Measurements from ENCODE around the gene RPTOR. TPM values are rescaled to one million over a fixed set of nuclear protein-coding genes. Genes with fewer than 3 reads are reported as not detected.

The RPTOR gene
- total RNA-seq, 1 experiment from 2014 or later = 25.1 TPM

GRCh38 chr17:80844418-80844990, 299.9 kb downstream of the RPTOR start:
- Histone ChIP-seq H4K8ac (replicated peaks; ENCODE audit: insufficient read length, low read depth, low read length) (no peak overlapping the region), H2AFZ (ENCODE audit: low read length) (no peak overlapping the region), H3K18ac (ENCODE audit: insufficient read length, low read depth, low read length) (no peak overlapping the region), H3K9me3 (ENCODE audit: control insufficient read depth, low read depth, low read length) (no peaks in the 10 kb centered on the region), H3K4ac (ENCODE audit: low read depth, low read length) (no peak overlapping the region), H3K9ac (ENCODE audit: extremely low read depth, insufficient read length, low read length) (no peak overlapping the region), H2BK5ac (ENCODE audit: insufficient read length, low read length) (no peak overlapping the region), H3K4me2 (ENCODE audit: insufficient read depth, insufficient read length, low read length) (no peak overlapping the region), H3T11ph (ENCODE audit: low read length) (no peak overlapping the region), H3K27ac (ENCODE audit: insufficient read length, low read depth, low read length) (no peak overlapping the region), H3K56ac (ENCODE audit: insufficient read length, low read depth, low read length) (no peak overlapping the region), H3K23me2 (ENCODE audit: insufficient read length, low read depth, low read length, poor library complexity, severe bottlenecking) (no peaks in the 10 kb centered on the region), H4K20me1 (ENCODE audit: control insufficient read depth, insufficient read depth, insufficient read length) (no peaks in the 10 kb centered on the region), H3K79me2 (ENCODE audit: insufficient read depth, low read length) (no peaks in the 10 kb centered on the region), H2BK15ac (ENCODE audit: low read depth, low read length) (no peak overlapping the region), H4K91ac (ENCODE audit: insufficient read length, low read depth, low read length) (no peak overlapping the region), H3K27me3 (ENCODE audit: insufficient read depth, low read length) (no peaks in the 10 kb centered on the region), H2BK20ac (ENCODE audit: low read depth, low read length, poor library complexity, severe bottlenecking) (no peak overlapping the region), H2AK5ac (ENCODE audit: insufficient read length, low read length) (no peak overlapping the region), H3K79me1 (ENCODE audit: insufficient read depth, low read depth, low read length, poor library complexity, severe bottlenecking) (no peaks in the 10 kb centered on the region), H3K14ac (ENCODE audit: insufficient read depth, low read length) (peak overlapping the region; percentile 52; the same call in 1 of the 2 replicates), H3K23ac (ENCODE audit: insufficient read length, low read depth, low read length) (no peak overlapping the region), H3K4me1 (ENCODE audit: insufficient read depth, low read length) (no peaks in the 10 kb centered on the region), H4K5ac (ENCODE audit: insufficient read length, low read depth, low read length) (no peak overlapping the region), H2BK120ac (ENCODE audit: low read depth, low read length, poor library complexity, severe bottlenecking) (no peak overlapping the region), H2BK12ac (ENCODE audit: insufficient read length, low read depth, low read length) (no peak overlapping the region)
- H3K27me3 Mint-ChIP-seq (ENCODE audit: low read depth) = no peaks in the 10 kb centered on the region
- peaks cover 9 to 23% of the 10 kb centered on the region in 2 experiments for H3K4me1 Mint-ChIP-seq
- DNase-seq = no peak
- no peaks in the 10 kb centered on the region for H3K9me3 Mint-ChIP-seq
- no peak overlapping the region for H3K4me3 Mint-ChIP-seq
- TF ChIP-seq, protein P1, sequence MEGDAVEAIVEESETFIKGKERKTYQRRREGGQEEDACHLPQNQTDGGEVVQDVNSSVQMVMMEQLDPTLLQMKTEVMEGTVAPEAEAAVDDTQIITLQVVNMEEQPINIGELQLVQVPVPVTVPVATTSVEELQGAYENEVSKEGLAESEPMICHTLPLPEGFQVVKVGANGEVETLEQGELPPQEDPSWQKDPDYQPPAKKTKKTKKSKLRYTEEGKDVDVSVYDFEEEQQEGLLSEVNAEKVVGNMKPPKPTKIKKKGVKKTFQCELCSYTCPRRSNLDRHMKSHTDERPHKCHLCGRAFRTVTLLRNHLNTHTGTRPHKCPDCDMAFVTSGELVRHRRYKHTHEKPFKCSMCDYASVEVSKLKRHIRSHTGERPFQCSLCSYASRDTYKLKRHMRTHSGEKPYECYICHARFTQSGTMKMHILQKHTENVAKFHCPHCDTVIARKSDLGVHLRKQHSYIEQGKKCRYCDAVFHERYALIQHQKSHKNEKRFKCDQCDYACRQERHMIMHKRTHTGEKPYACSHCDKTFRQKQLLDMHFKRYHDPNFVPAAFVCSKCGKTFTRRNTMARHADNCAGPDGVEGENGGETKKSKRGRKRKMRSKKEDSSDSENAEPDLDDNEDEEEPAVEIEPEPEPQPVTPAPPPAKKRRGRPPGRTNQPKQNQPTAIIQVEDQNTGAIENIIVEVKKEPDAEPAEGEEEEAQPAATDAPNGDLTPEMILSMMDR (conservative IDR thresholded peaks at IDR 0.05) = no peak
- H3K27ac Mint-ChIP-seq = peak overlapping the region in 1 of 3 experiments; percentile 70; a peak in 1 of 7 replicates
- WGBS (ENCODE audit: extremely low coverage, insufficient read length, low lambda C conversion rate) = no CpG with 5 or more reads among the region's 25 CpGs
- H3K36me3 Mint-ChIP-seq (ENCODE audit: insufficient read depth in 1 of 3, low read depth in 3 of 3) = peaks cover 10 to 18% (median 11%) of the 10 kb centered on the region in 3 experiments; a peak in 6 of 7 replicates

Measured in H9 (cell line).